IMR-90 (cell line): Measurements from ENCODE around the gene PIGH. TPM values are rescaled to one million over a fixed set of nuclear protein-coding genes. Genes with fewer than 3 reads are reported as not detected.

Experiments used
- ATAC-seq: fragments of 200-7000 bp; cut with Tn5 transposase; 2 replicates; pipeline ENCODE4 v1.9.1; 2020; ENCODE audit warnings: low read depth, mild to moderate bottlenecking, moderate library complexity
- BruUV-seq: library from RNA; stranded (reverse); fragments of 400-500 nt; replicated peaks from 2 replicates; lab custom pipeline; 2021; lab: Mats Ljungman, UMichigan
- CTCF ChIA-PET: fragments of 300-600 bp; formaldehyde crosslinking; extraction: SDS; loops from one replicate; lab custom pipeline; 2021; ENCODE audit warnings: antibody characterized with exemption; lab: Yijun Ruan, JAX
- POLR2A ChIA-PET: fragments of 300-600 bp; sonication (Branson Sonifier 250); formaldehyde crosslinking; loops from one replicate; lab custom pipeline; 2022; ENCODE audit warnings: antibody characterized with exemption; ENCODE audit not compliant: unreplicated experiment; lab: Charles Lee
- DNase-seq: peaks from one replicate; pipeline ENCODE4 v3.0.0; 2013
- H2AFZ ChIP-seq: replicated peaks from 2 replicates; pipeline ENCODE3; 2013; ENCODE audit warnings: low read length, mild to moderate bottlenecking; ENCODE audit not compliant: poor library complexity
- H2AK5ac ChIP-seq: 2 replicates; pipeline ENCODE4 v1.6.1; 2013; ENCODE audit warnings: low read depth, low read length, inconsistent platforms
- H2AK9ac ChIP-seq: replicated peaks from 2 replicates; pipeline ENCODE3; 2013; ENCODE audit warnings: mild to moderate bottlenecking, low read depth, low read length, moderate library complexity; ENCODE audit not compliant: poor library complexity
- H2BK120ac ChIP-seq: 2 replicates; pipeline ENCODE4 v1.6.1; 2013; ENCODE audit warnings: low read depth, low read length, inconsistent platforms
- H2BK15ac ChIP-seq: 3 replicates; pipeline ENCODE4 v1.6.1; 2013; ENCODE audit warnings: low read depth, low read length, inconsistent platforms
- H2BK20ac ChIP-seq: 2 replicates; pipeline ENCODE4 v1.6.1; 2013; ENCODE audit warnings: low read depth, mild to moderate bottlenecking, inconsistent platforms, low read length, moderate library complexity
- H2BK5ac ChIP-seq: 2 replicates; pipeline ENCODE4 v1.6.1; 2013; ENCODE audit warnings: mild to moderate bottlenecking, low read depth, low read length, inconsistent platforms; ENCODE audit not compliant: poor library complexity, severe bottlenecking
- H3K14ac ChIP-seq: replicated peaks from 2 replicates; pipeline ENCODE4 v1.6.1; 2013; ENCODE audit warnings: low read depth, low read length, inconsistent platforms
- H3K18ac ChIP-seq: 2 replicates; pipeline ENCODE4 v1.6.1; 2013; ENCODE audit warnings: low read depth, low read length, control low read depth
- H3K23ac ChIP-seq: 2 replicates; pipeline ENCODE4 v1.6.1; 2013; ENCODE audit warnings: low read depth, low read length, inconsistent platforms
- H3K27ac ChIP-seq: 2 replicates; pipeline ENCODE4 v1.5.1; 2013; ENCODE audit warnings: mild to moderate bottlenecking, control low read depth, low read length; ENCODE audit not compliant: insufficient read depth
- H3K27me3 ChIP-seq: 2 replicates; pipeline ENCODE4 v1.6.1; 2013; ENCODE audit warnings: low read length; ENCODE audit not compliant: control insufficient read depth, insufficient read depth
- H3K36me3 ChIP-seq: 2 replicates; pipeline ENCODE4 v1.6.1; 2013; ENCODE audit warnings: low read length, mixed read lengths; ENCODE audit not compliant: control insufficient read depth, insufficient read depth
- H3K4ac ChIP-seq: 2 replicates; pipeline ENCODE4 v1.6.1; 2013; ENCODE audit warnings: low read depth, low read length, inconsistent platforms
- H3K4me1 ChIP-seq: 2 replicates; pipeline ENCODE4 v1.6.1; 2013; ENCODE audit warnings: low read length, mixed read lengths; ENCODE audit not compliant: control insufficient read depth, insufficient read depth
- H3K4me2 ChIP-seq: 2 replicates; pipeline ENCODE4 v1.6.1; 2013; ENCODE audit warnings: low read depth, mild to moderate bottlenecking, control low read depth, low read length, moderate library complexity
- H3K4me3 ChIP-seq: 2 replicates; pipeline ENCODE4 v1.5.1; 2013; ENCODE audit warnings: low read depth, mild to moderate bottlenecking, control low read depth, low read length, moderate library complexity; ENCODE audit not compliant: insufficient read depth
- H3K56ac ChIP-seq: 2 replicates; pipeline ENCODE4 v1.6.1; 2013; ENCODE audit warnings: low read length, inconsistent platforms; ENCODE audit not compliant: insufficient read depth; ENCODE audit errors: extremely low read depth
- H3K79me1 ChIP-seq, 2 experiments: 2 replicates each; pipeline ENCODE4 v1.6.1; 2013; ENCODE audit warnings: low read length in 2 of 2, inconsistent platforms in 1 of 2, low read depth in 1 of 2
- H3K9ac ChIP-seq: 2 replicates; pipeline ENCODE4 v1.6.1; 2013; ENCODE audit warnings: low read depth, low read length, control low read depth
- H3K9me1 ChIP-seq: 2 replicates; pipeline ENCODE4 v1.6.1; 2013; ENCODE audit warnings: low read length, inconsistent platforms; ENCODE audit not compliant: insufficient read depth
- H3K9me3 ChIP-seq: 2 replicates; pipeline ENCODE4 v1.6.1; 2013; ENCODE audit warnings: low read length; ENCODE audit not compliant: control insufficient read depth, insufficient read depth
- H4K20me1 ChIP-seq: 2 replicates; pipeline ENCODE4 v1.6.1; 2013; ENCODE audit warnings: low read length, inconsistent platforms; ENCODE audit not compliant: insufficient read depth
- H4K5ac ChIP-seq: 2 replicates; pipeline ENCODE4 v1.6.1; 2013; ENCODE audit warnings: mild to moderate bottlenecking, low read depth, low read length, control low read depth
- H4K8ac ChIP-seq, 2 experiments: 2 replicates each; pipeline ENCODE4 v1.6.1; 2013; ENCODE audit warnings: low read depth in 2 of 2, low read length in 2 of 2, control low read depth in 1 of 2, inconsistent platforms in 1 of 2
- H4K91ac ChIP-seq: 2 replicates; pipeline ENCODE4 v1.6.1; 2013; ENCODE audit warnings: low read depth, low read length, inconsistent platforms; ENCODE audit not compliant: insufficient read depth
- BHLHE40 ChIP-seq: fragments of 150-350 bp; IDR thresholded peaks from 2 replicates; pipeline ENCODE4 v1.6.1; 2016; ENCODE audit warnings: mild to moderate bottlenecking, low read depth, low read length
- CEBPB ChIP-seq: IDR thresholded peaks from 2 replicates; pipeline ENCODE4 v1.6.1; 2012; ENCODE audit warnings: low read depth, low read length, improper control_type of control experiment
- CHD1 ChIP-seq: IDR thresholded peaks from 2 replicates; pipeline ENCODE4 v1.6.1; 2012; ENCODE audit warnings: low read depth, low read length, improper control_type of control experiment
- CTCF ChIP-seq: conservative IDR thresholded peaks from 2 replicates; pipeline ENCODE4 v1.5.1; 2012; ENCODE audit warnings: mild to moderate bottlenecking, low read depth, low read length, improper control_type of control experiment
- ELK1 ChIP-seq: fragments of 150-350 bp; IDR thresholded peaks from 2 replicates; pipeline ENCODE4 v1.6.1; 2016; ENCODE audit warnings: low read depth, mild to moderate bottlenecking, low read length, moderate library complexity, borderline replicate concordance
- FOS ChIP-seq: fragments of 150-350 bp; IDR thresholded peaks from 2 replicates; pipeline ENCODE4 v1.6.1; 2016; ENCODE audit warnings: low read depth, low read length
- MAFK ChIP-seq: IDR thresholded peaks from 2 replicates; pipeline ENCODE4 v1.6.1; 2012; ENCODE audit warnings: low read depth, low read length, improper control_type of control experiment
- MAZ ChIP-seq: IDR thresholded peaks from 2 replicates; pipeline ENCODE4 v1.6.1; 2012; ENCODE audit warnings: low read depth, mild to moderate bottlenecking, low read length, improper control_type of control experiment, moderate library complexity, borderline replicate concordance
- MXI1 ChIP-seq: IDR thresholded peaks from 2 replicates; pipeline ENCODE4 v1.6.1; 2012; ENCODE audit warnings: low read depth, mild to moderate bottlenecking, low read length, moderate library complexity, borderline replicate concordance
- NFE2L2 ChIP-seq: fragments of 150-350 bp; IDR thresholded peaks from 2 replicates; pipeline ENCODE4 v1.6.1; 2016; ENCODE audit warnings: low read depth, mild to moderate bottlenecking, low read length
- POLR2A ChIP-seq: IDR thresholded peaks from 2 replicates; pipeline ENCODE4 v1.6.1; 2012; ENCODE audit warnings: mild to moderate bottlenecking, low read depth, low read length
- RAD21 ChIP-seq: IDR thresholded peaks from 2 replicates; pipeline ENCODE4 v1.6.1; 2012; ENCODE audit warnings: low read length, improper control_type of control experiment
- RCOR1 ChIP-seq: IDR thresholded peaks from 2 replicates; pipeline ENCODE4 v1.6.1; 2012; ENCODE audit warnings: mild to moderate bottlenecking, low read length, improper control_type of control experiment; ENCODE audit not compliant: insufficient replicate concordance
- RFX5 ChIP-seq: IDR thresholded peaks from 2 replicates; pipeline ENCODE4 v1.8.0; 2012; ENCODE audit warnings: low read depth, mild to moderate bottlenecking, low read length, moderate library complexity
- SMC3 ChIP-seq: fragments of 150-350 bp; IDR thresholded peaks from 2 replicates; pipeline ENCODE4 v1.6.1; 2016; ENCODE audit warnings: low read depth, mild to moderate bottlenecking, antibody characterized with exemption, low read length, moderate library complexity
- USF2 ChIP-seq: fragments of 150-350 bp; IDR thresholded peaks from 2 replicates; pipeline ENCODE4 v1.6.1; 2017; ENCODE audit warnings: mild to moderate bottlenecking, antibody characterized with exemption, low read length, low read depth
- WGBS, 2 experiments: methylation state at CpG; one replicate each; pipeline versions ENCODE4 v1.1.5 to v1.1.7; 2013; ENCODE audit warnings: missing lambda C conversion rate in 2 of 2; ENCODE audit not compliant: insufficient read length in 1 of 2; ENCODE audit errors: extremely low coverage in 2 of 2; 5-methylcytosine and 5-hydroxymethylcytosine counted together
- dilution Hi-C: fragments of 300-500 bp; cut with HindIII; formaldehyde crosslinking; loops from one replicate; pipeline ENCODE4 v1.14.3; 2018; ENCODE audit warnings: low sequenced_read_pairs; ENCODE audit not compliant: unreplicated experiment
- in situ Hi-C: fragments of 300-500 bp; cut with MboI; formaldehyde crosslinking; loops from 3 replicates; pipeline ENCODE4 v1.14.3; 2019; ENCODE audit warnings: low sequenced_read_pairs, inconsistent platforms, mixed read lengths
- intact Hi-C: fragments of 100-400 bp; cut with micrococcal nuclease; formaldehyde crosslinking; loops from 2 replicates; pipeline ENCODE4 v1.10.0; 2022
- polyA plus RNA-seq, 3 experiments: library from polyadenylated mRNA; depleted of rRNA; stranded (reverse); fragments of >200 nt; gene quantifications; 2 replicates each; pipeline ENCODE4 v1.2.3, GENCODE V29; 2012; ENCODE audit warnings: low replicate concordance in 1 of 3
- total RNA-seq: library from RNA; depleted of rRNA; stranded (reverse); fragments of >200 nt; gene quantifications from 2 replicates; pipeline ENCODE4 v1.2.3, GENCODE V29; 2012

Gene PIGH
- total and polyA plus RNA-seq, 2 of the 4 experiments (the other 2 are of a cell fraction), result 7.9 to 13.5 TPM

GRCh38 chr14:67602076-67602475, 2.0 kb upstream of the PIGH start:
- dilution Hi-C loops, result no loop called here
- H3K9ac ChIP-seq, result no peak overlapping the region
- TF ChIP-seq MAZ, result no peak
- no peak for TF ChIP-seq USF2
- no peak for TF ChIP-seq SMC3
- TF ChIP-seq MXI1, result no peak
- TF ChIP-seq FOS, result no peak
- no peak for TF ChIP-seq RAD21
- no peak for TF ChIP-seq MAFK
- TF ChIP-seq CTCF, result no peak
- TF ChIP-seq NFE2L2, result no peak
- no peak for TF ChIP-seq CEBPB
- TF ChIP-seq POLR2A, result no peak
- TF ChIP-seq ELK1, result no peak
- no peak for TF ChIP-seq RCOR1
- TF ChIP-seq RFX5, result no peak
- TF ChIP-seq BHLHE40, result no peak
- TF ChIP-seq CHD1, result no peak
- no peak overlapping the region for H2AFZ ChIP-seq
- no peak overlapping the region for H2AK9ac ChIP-seq
- POLR2A ChIA-PET, result no interaction called here
- H3K4me2 ChIP-seq, result no peak overlapping the region
- no CpG with 5 or more reads among the region's 7 CpGs for WGBS, 2 experiments
- CTCF ChIA-PET, result no interaction called here
- no peak overlapping the region for H2BK120ac ChIP-seq
- BruUV-seq, result no TSS peak
- H3K79me1 ChIP-seq, result peaks cover 0 to 4% of the 10 kb centered on the region in 2 experiments; a peak in 1 of 4 replicates
- no peak overlapping the region for H2AK5ac ChIP-seq
- H4K5ac ChIP-seq, result no peak overlapping the region
- intact Hi-C loops, result loop anchor here (5.0 kb wide), 1 partner anchor 65 kb away; no protein-coding TSS in a partner anchor
- H3K4me1 ChIP-seq, result no peaks in the 10 kb centered on the region
- no peak overlapping the region for H3K4me3 ChIP-seq
- H3K4ac ChIP-seq, result no peak overlapping the region
- peaks cover 2% of the 10 kb centered on the region; the same call in 1 of the 2 replicates for H3K27me3 ChIP-seq
- DNase-seq (no peak), ATAC-seq (no peak)
- no peak overlapping the region for H3K27ac ChIP-seq
- H2BK20ac ChIP-seq, result no peak overlapping the region
- H4K91ac ChIP-seq, result no peak overlapping the region
- H3K9me3 ChIP-seq, result no peaks in the 10 kb centered on the region
- no peak overlapping the region for H3K23ac ChIP-seq
- in situ Hi-C loops, result no loop called here
- no peaks in the 10 kb centered on the region for H4K20me1 ChIP-seq
- H3K36me3 ChIP-seq, result no peaks in the 10 kb centered on the region
- no peak overlapping the region for H2BK5ac ChIP-seq
- no peak overlapping the region for H3K18ac ChIP-seq
- H3K14ac ChIP-seq, result no peak overlapping the region
- H4K8ac ChIP-seq, result no peak overlapping the region
- no peak overlapping the region for H3K56ac ChIP-seq
- H2BK15ac ChIP-seq, result no peak overlapping the region
- H3K9me1 ChIP-seq, result peaks cover 3% of the 10 kb centered on the region; the same call in 1 of the 2 replicates
